Measurements from ENCODE around the gene ZNF74. TPM values are rescaled to one million over a fixed set of nuclear protein-coding genes. Genes with fewer than 3 reads are reported as not detected.
A peak's percentile ranks its signal among the peaks of the same experiment; 100 is the strongest.
"Not testable (repeated sequence)": the region's sequence is repeated elsewhere in the genome, so short reads cannot be mapped to it uniquely, and the experiment has no call there.

Gene ZNF74
- total RNA-seq, 1 experiment from 2014 or later = 34.3 TPM

GRCh38 chr22:20366841-20367240, 27.1 kb upstream of the ZNF74 start:
- H4K5ac ChIP-seq (ENCODE audit: insufficient read length, low read depth, low read length); H3K14ac ChIP-seq (ENCODE audit: insufficient read depth, low read length); H3K36me3 Mint-ChIP-seq (ENCODE audit: insufficient read depth in 1 of 3, low read depth in 3 of 3); H3K23me2 ChIP-seq (ENCODE audit: insufficient read length, low read depth, low read length, poor library complexity, severe bottlenecking); H3K27ac ChIP-seq (ENCODE audit: insufficient read length, low read depth, low read length); H3K23ac ChIP-seq (ENCODE audit: insufficient read length, low read depth, low read length); H4K20me1 ChIP-seq (ENCODE audit: control insufficient read depth, insufficient read depth, insufficient read length); H4K8ac ChIP-seq (replicated peaks; ENCODE audit: insufficient read length, low read depth, low read length); H3K9me3 ChIP-seq (ENCODE audit: control insufficient read depth, low read depth, low read length); H3K4me1 ChIP-seq (ENCODE audit: insufficient read depth, low read length); H2BK15ac ChIP-seq (ENCODE audit: low read depth, low read length); H2BK120ac ChIP-seq (ENCODE audit: low read depth, low read length, poor library complexity, severe bottlenecking); H4K91ac ChIP-seq (ENCODE audit: insufficient read length, low read depth, low read length); H3K4ac ChIP-seq (ENCODE audit: low read depth, low read length); H3K56ac ChIP-seq (ENCODE audit: insufficient read length, low read depth, low read length); H3K79me2 ChIP-seq (ENCODE audit: insufficient read depth, low read length); H2AFZ ChIP-seq (ENCODE audit: low read length); H3K18ac ChIP-seq (ENCODE audit: insufficient read length, low read depth, low read length); H3K9me3 Mint-ChIP-seq; H3K27me3 ChIP-seq (ENCODE audit: insufficient read depth, low read length); H3K9ac ChIP-seq (ENCODE audit: extremely low read depth, insufficient read length, low read length); H2BK12ac ChIP-seq (ENCODE audit: insufficient read length, low read depth, low read length); H2AK5ac ChIP-seq (ENCODE audit: insufficient read length, low read length); H2BK5ac ChIP-seq (ENCODE audit: insufficient read length, low read length); H3T11ph ChIP-seq (ENCODE audit: low read length); H2BK20ac ChIP-seq (ENCODE audit: low read depth, low read length, poor library complexity, severe bottlenecking); H3K4me2 ChIP-seq (ENCODE audit: insufficient read depth, insufficient read length, low read length); H3K79me1 ChIP-seq (ENCODE audit: insufficient read depth, low read depth, low read length, poor library complexity, severe bottlenecking); H3K4me3 Mint-ChIP-seq; H3K27ac Mint-ChIP-seq: not testable (repeated sequence)
- Mint-ChIP-seq H3K4me1 (peaks cover 8 to 10% of the 10 kb centered on the region in 2 experiments), H3K27me3 (ENCODE audit: low read depth) (peaks cover 28% of the 10 kb centered on the region)
- WGBS (ENCODE audit: extremely low coverage, insufficient read length, low lambda C conversion rate) = no CpG with 5 or more reads among the region's 9 CpGs
- peak; percentile 2 for DNase-seq

- not testable (repeated sequence) for H4K91ac ChIP-seq (ENCODE audit: insufficient read length, low read depth, low read length); H3K18ac ChIP-seq (ENCODE audit: insufficient read length, low read depth, low read length); H3K4me1 ChIP-seq (ENCODE audit: insufficient read depth, low read length); H3K23ac ChIP-seq (ENCODE audit: insufficient read length, low read depth, low read length); H4K20me1 ChIP-seq (ENCODE audit: control insufficient read depth, insufficient read depth, insufficient read length); H3K27ac ChIP-seq (ENCODE audit: insufficient read length, low read depth, low read length); H2BK15ac ChIP-seq (ENCODE audit: low read depth, low read length); H3T11ph ChIP-seq (ENCODE audit: low read length); H3K36me3 Mint-ChIP-seq (ENCODE audit: insufficient read depth in 1 of 3, low read depth in 3 of 3); H4K8ac ChIP-seq (replicated peaks; ENCODE audit: insufficient read length, low read depth, low read length); H3K79me1 ChIP-seq (ENCODE audit: insufficient read depth, low read depth, low read length, poor library complexity, severe bottlenecking); H3K79me2 ChIP-seq (ENCODE audit: insufficient read depth, low read length); H2BK12ac ChIP-seq (ENCODE audit: insufficient read length, low read depth, low read length); H3K14ac ChIP-seq (ENCODE audit: insufficient read depth, low read length); H3K4ac ChIP-seq (ENCODE audit: low read depth, low read length); H3K27me3 ChIP-seq (ENCODE audit: insufficient read depth, low read length); H3K4me3 Mint-ChIP-seq; H2BK20ac ChIP-seq (ENCODE audit: low read depth, low read length, poor library complexity, severe bottlenecking); H2AFZ ChIP-seq (ENCODE audit: low read length); H3K56ac ChIP-seq (ENCODE audit: insufficient read length, low read depth, low read length); H3K9me3 Mint-ChIP-seq; H3K9ac ChIP-seq (ENCODE audit: extremely low read depth, insufficient read length, low read length); H2AK5ac ChIP-seq (ENCODE audit: insufficient read length, low read length); H3K23me2 ChIP-seq (ENCODE audit: insufficient read length, low read depth, low read length, poor library complexity, severe bottlenecking); H4K5ac ChIP-seq (ENCODE audit: insufficient read length, low read depth, low read length); H3K9me3 ChIP-seq (ENCODE audit: control insufficient read depth, low read depth, low read length); H2BK5ac ChIP-seq (ENCODE audit: insufficient read length, low read length); H3K4me2 ChIP-seq (ENCODE audit: insufficient read depth, insufficient read length, low read length); H2BK120ac ChIP-seq (ENCODE audit: low read depth, low read length, poor library complexity, severe bottlenecking)
- peak; percentile 11 for DNase-seq
- WGBS (ENCODE audit: extremely low coverage, insufficient read length, low lambda C conversion rate) = no CpG with 5 or more reads among the region's 9 CpGs
- H3K4me1 Mint-ChIP-seq = peaks cover 13 to 18% of the 10 kb centered on the region in 2 experiments
- peak overlapping the region in 1 of 3 experiments; percentile 62; a peak in 1 of 7 replicates for H3K27ac Mint-ChIP-seq
- peaks cover 38% of the 10 kb centered on the region for H3K27me3 Mint-ChIP-seq (ENCODE audit: low read depth)
Observed at GRCh38 chr22:20368875-20369274, 25.1 kb upstream of the ZNF74 start.

Measured in H9 (cell line).